ENCODE results near the gene DYNLT2.
A peak's percentile ranks its signal among the peaks of the same experiment; 100 is the strongest.
"Not testable (repeated sequence)": the region's sequence is repeated elsewhere in the genome, so short reads cannot be mapped to it uniquely, and the experiment has no call there.

Gene DYNLT2

GRCh38 chr6:169777896-169778295 lies 26.5 kb upstream of the DYNLT2 start:
- Histone ChIP-seq H2AFZ (ENCODE audit: low read depth, low read length) (no peak overlapping the region), H3K9me3 (ENCODE audit: low read length) (peaks cover 6% of the 10 kb centered on the region), H3K27me3 (ENCODE audit: insufficient read depth, low read length) (no peaks in the 10 kb centered on the region), H3K4me1 (ENCODE audit: insufficient read depth, low read length) (no peaks in the 10 kb centered on the region), H3K36me3 (ENCODE audit: insufficient read depth, low read length) (peaks cover 41% of the 10 kb centered on the region), H3K4me3 (ENCODE audit: low read length) (no peak overlapping the region)

- H2AFZ ChIP-seq (ENCODE audit: low read depth, low read length) = no peak overlapping the region
- H3K36me3 ChIP-seq (ENCODE audit: insufficient read depth, low read length) = peaks cover 42% of the 10 kb centered on the region
- H3K4me3 ChIP-seq (ENCODE audit: low read length) = no peak overlapping the region
- no peaks in the 10 kb centered on the region for H3K4me1 ChIP-seq (ENCODE audit: insufficient read depth, low read length)
- peaks cover under 1% of the 10 kb centered on the region for H3K9me3 ChIP-seq (ENCODE audit: low read length)
- no peaks in the 10 kb centered on the region for H3K27me3 ChIP-seq (ENCODE audit: insufficient read depth, low read length)
These were observed 25.0 kb upstream of the DYNLT2 start for GRCh38 chr6:169776379-169776778.

GRCh38 chr6:169775321-169775720 lies 23.9 kb upstream of the DYNLT2 start:
- Histone ChIP-seq H3K4me3 (ENCODE audit: low read length) (no peak overlapping the region), H3K4me1 (ENCODE audit: insufficient read depth, low read length) (no peaks in the 10 kb centered on the region), H3K9me3 (ENCODE audit: low read length) (no peaks in the 10 kb centered on the region), H3K27me3 (ENCODE audit: insufficient read depth, low read length) (no peaks in the 10 kb centered on the region), H3K36me3 (ENCODE audit: insufficient read depth, low read length) (peaks cover 37% of the 10 kb centered on the region), H2AFZ (ENCODE audit: low read depth, low read length) (no peak overlapping the region)

GRCh38 chr6:169774347-169774746 lies 23.0 kb upstream of the DYNLT2 start:
- peaks cover 29% of the 10 kb centered on the region for H3K36me3 ChIP-seq (ENCODE audit: insufficient read depth, low read length)
- H3K4me3 ChIP-seq (ENCODE audit: low read length) = no peak overlapping the region
- H3K9me3 ChIP-seq (ENCODE audit: low read length) = no peaks in the 10 kb centered on the region
- no peak overlapping the region for H2AFZ ChIP-seq (ENCODE audit: low read depth, low read length)
- H3K27me3 ChIP-seq (ENCODE audit: insufficient read depth, low read length) = no peaks in the 10 kb centered on the region
- no peaks in the 10 kb centered on the region for H3K4me1 ChIP-seq (ENCODE audit: insufficient read depth, low read length)

GRCh38 chr6:169766921-169767736 lies 15.8 kb upstream of the DYNLT2 start:
- H3K27me3 ChIP-seq (ENCODE audit: insufficient read depth, low read length) = no peaks in the 10 kb centered on the region
- no peaks in the 10 kb centered on the region for H3K9me3 ChIP-seq (ENCODE audit: low read length)
- H3K36me3 ChIP-seq (ENCODE audit: insufficient read depth, low read length) = peaks cover 46% of the 10 kb centered on the region
- no peak overlapping the region for H3K4me3 ChIP-seq (ENCODE audit: low read length)
- no peak overlapping the region for H2AFZ ChIP-seq (ENCODE audit: low read depth, low read length)
- H3K4me1 ChIP-seq (ENCODE audit: insufficient read depth, low read length) = no peaks in the 10 kb centered on the region

- H3K27me3 ChIP-seq (ENCODE audit: insufficient read depth, low read length) = no peaks in the 10 kb centered on the region
- no peak overlapping the region for H2AFZ ChIP-seq (ENCODE audit: low read depth, low read length)
- no peaks in the 10 kb centered on the region for H3K9me3 ChIP-seq (ENCODE audit: low read length)
- no peak overlapping the region for H3K4me3 ChIP-seq (ENCODE audit: low read length)
- H3K4me1 ChIP-seq (ENCODE audit: insufficient read depth, low read length) = no peaks in the 10 kb centered on the region
- H3K36me3 ChIP-seq (ENCODE audit: insufficient read depth, low read length) = peaks cover 46% of the 10 kb centered on the region
These were observed 14.9 kb upstream of the DYNLT2 start for GRCh38 chr6:169766232-169766631.

GRCh38 chr6:169765789-169766188 lies 14.4 kb upstream of the DYNLT2 start:
- H3K9me3 ChIP-seq (ENCODE audit: low read length); H3K27me3 ChIP-seq (ENCODE audit: insufficient read depth, low read length); H3K4me1 ChIP-seq (ENCODE audit: insufficient read depth, low read length); H2AFZ ChIP-seq (ENCODE audit: low read depth, low read length); H3K4me3 ChIP-seq (ENCODE audit: low read length): not testable (repeated sequence)
- H3K36me3 ChIP-seq (ENCODE audit: insufficient read depth, low read length) = peaks cover 50% of the 10 kb centered on the region

GRCh38 chr6:169763881-169764280 lies 12.5 kb upstream of the DYNLT2 start:
- peaks cover 62% of the 10 kb centered on the region for H3K36me3 ChIP-seq (ENCODE audit: insufficient read depth, low read length)

GRCh38 chr6:169763308-169763707 lies 11.9 kb upstream of the DYNLT2 start:
- peaks cover 63% of the 10 kb centered on the region for H3K36me3 ChIP-seq (ENCODE audit: insufficient read depth, low read length)
- H3K9me3 ChIP-seq (ENCODE audit: low read length) = no peaks in the 10 kb centered on the region

More at GRCh38 chr6:169763881-169764280, 12.5 kb upstream of the DYNLT2 start:
- Histone ChIP-seq H3K4me1 (ENCODE audit: insufficient read depth, low read length) (no peaks in the 10 kb centered on the region), H3K9me3 (ENCODE audit: low read length) (no peaks in the 10 kb centered on the region), H2AFZ (ENCODE audit: low read depth, low read length) (no peak overlapping the region), H3K4me3 (ENCODE audit: low read length) (no peak overlapping the region), H3K27me3 (ENCODE audit: insufficient read depth, low read length) (no peaks in the 10 kb centered on the region)

GRCh38 chr6:169755162-169755561 lies 3.8 kb upstream of the DYNLT2 start:
- no peak overlapping the region for H3K4me3 ChIP-seq (ENCODE audit: low read length)
- no peak overlapping the region for H2AFZ ChIP-seq (ENCODE audit: low read depth, low read length)
- no peaks in the 10 kb centered on the region for H3K27me3 ChIP-seq (ENCODE audit: insufficient read depth, low read length)
- H3K9me3 ChIP-seq (ENCODE audit: low read length) = no peaks in the 10 kb centered on the region
- H3K4me1 ChIP-seq (ENCODE audit: insufficient read depth, low read length) = peaks cover 16% of the 10 kb centered on the region
- H3K36me3 ChIP-seq (ENCODE audit: insufficient read depth, low read length) = peaks cover 17% of the 10 kb centered on the region

More at GRCh38 chr6:169763308-169763707, 11.9 kb upstream of the DYNLT2 start:
- Histone ChIP-seq H3K27me3 (ENCODE audit: insufficient read depth, low read length) (no peaks in the 10 kb centered on the region), H3K4me3 (ENCODE audit: low read length) (no peak overlapping the region), H2AFZ (ENCODE audit: low read depth, low read length) (no peak overlapping the region), H3K4me1 (ENCODE audit: insufficient read depth, low read length) (no peaks in the 10 kb centered on the region)

- Histone ChIP-seq H3K4me1 (ENCODE audit: insufficient read depth, low read length) (peaks cover 17% of the 10 kb centered on the region), H3K36me3 (ENCODE audit: insufficient read depth, low read length) (peaks cover 2% of the 10 kb centered on the region), H3K9me3 (ENCODE audit: low read length) (no peaks in the 10 kb centered on the region), H2AFZ (ENCODE audit: low read depth, low read length) (peak overlapping the region; percentile 72), H3K4me3 (ENCODE audit: low read length) (peak overlapping the region; percentile 92), H3K27me3 (ENCODE audit: insufficient read depth, low read length) (no peaks in the 10 kb centered on the region)
These were observed 777 bp upstream of the DYNLT2 start for GRCh38 chr6:169752074-169752623.

GRCh38 chr6:169746556-169746955 lies 4.8 kb downstream of the DYNLT2 start:
- Histone ChIP-seq H3K4me1 (ENCODE audit: insufficient read depth, low read length) (peaks cover 4% of the 10 kb centered on the region), H3K36me3 (ENCODE audit: insufficient read depth, low read length) (no peaks in the 10 kb centered on the region), H3K27me3 (ENCODE audit: insufficient read depth, low read length) (no peaks in the 10 kb centered on the region), H3K9me3 (ENCODE audit: low read length) (peaks cover 4% of the 10 kb centered on the region), H2AFZ (ENCODE audit: low read depth, low read length) (no peak overlapping the region), H3K4me3 (ENCODE audit: low read length) (no peak overlapping the region)

GRCh38 chr6:169745405-169745804 lies 6.0 kb downstream of the DYNLT2 start:
- H3K9me3 ChIP-seq (ENCODE audit: low read length) = peaks cover 4% of the 10 kb centered on the region
- no peaks in the 10 kb centered on the region for H3K36me3 ChIP-seq (ENCODE audit: insufficient read depth, low read length)
- H3K4me1 ChIP-seq (ENCODE audit: insufficient read depth, low read length) = peaks cover 4% of the 10 kb centered on the region
- H3K27me3 ChIP-seq (ENCODE audit: insufficient read depth, low read length) = no peaks in the 10 kb centered on the region
- no peak overlapping the region for H2AFZ ChIP-seq (ENCODE audit: low read depth, low read length)
- no peak overlapping the region for H3K4me3 ChIP-seq (ENCODE audit: low read length)

Measured in neuron (in vitro differentiated cells).